Gastroesophageal sphincter (tissue), 4 donors: ENCODE data around the gene CYP4F2. TPM values are rescaled to one million over a fixed set of nuclear protein-coding genes. Genes with fewer than 3 reads are reported as not detected.
A peak's percentile ranks its signal among the peaks of the same experiment; 100 is the strongest.

Source experiments
- ATAC-seq: fragments of 150-250 bp; one replicate; pipeline ENCODE4 v1.9.1; 2016; ENCODE audit warnings: mild to moderate bottlenecking, moderate library complexity
- H3K27ac ChIP-seq, 4 donors: fragments of 200-600 bp; sonication (generic) in 3 of 4; 1 replicate in 3 of 4; 2 replicates in 1 of 4; pipeline ENCODE4 v1.5.1; 2016 to 2019
- H3K27me3 ChIP-seq: fragments of 200-600 bp; sonication (generic); one replicate; pipeline ENCODE4 v1.5.1; 2019
- H3K36me3 ChIP-seq, 2 donors: fragments of 200-600 bp; sonication (generic); one replicate each; pipeline ENCODE4 v1.5.1; 2019; ENCODE audit warnings: control low read depth in 1 of 2
- H3K4me1 ChIP-seq, 3 donors: fragments of 200-600 bp; sonication (generic); 1 replicate in 2 of 3; 2 replicates in 1 of 3; pipeline ENCODE4 v1.5.1; 2016 to 2019; ENCODE audit warnings: control low read depth in 2 of 3
- H3K4me3 ChIP-seq, 2 donors: fragments of 200-600 bp; sonication (generic); one replicate each; pipeline ENCODE4 v1.5.1; 2019; ENCODE audit warnings: mild to moderate bottlenecking in 1 of 2, moderate library complexity in 1 of 2
- H3K9me3 ChIP-seq, 3 donors: fragments of 200-600 bp; sonication (generic); one replicate each; pipeline ENCODE4 v1.5.1; 2017 to 2019; ENCODE audit warnings: control low read depth in 2 of 3
- CTCF ChIP-seq, 4 experiments: fragments of 200-600 bp in 2 of 4; fragments of 450-650 bp in 2 of 4; sonication (generic) in 1 of 4; IDR thresholded peaks; one replicate each; pipeline ENCODE4 v1.5.1; 2017 to 2019; ENCODE audit warnings: antibody characterized with exemption in 4 of 4, mild to moderate bottlenecking in 2 of 4, moderate library complexity in 2 of 4
- EP300 ChIP-seq: sonication (generic); formaldehyde crosslinking; IDR thresholded peaks from one replicate; pipeline ENCODE4 v1.6.1; 2017; ENCODE audit warnings: antibody characterized with exemption, mild to moderate bottlenecking
- POLR2A ChIP-seq, 2 donors: fragments of 450-650 bp; IDR thresholded peaks; one replicate each; pipeline ENCODE4 v1.6.1; 2017; ENCODE audit warnings: antibody characterized with exemption in 2 of 2, mild to moderate bottlenecking in 2 of 2, moderate library complexity in 1 of 2
- POLR2AphosphoS5 ChIP-seq: sonication (generic); formaldehyde crosslinking; IDR thresholded peaks from one replicate; pipeline ENCODE4 v1.6.1; 2017; ENCODE audit warnings: antibody characterized with exemption
- WGBS, 2 donors: methylation state at CpG; one replicate each; pipeline ENCODE4 v1.1.5; 2018; ENCODE audit warnings: low coverage in 1 of 2; 5-methylcytosine and 5-hydroxymethylcytosine counted together
- total RNA-seq, 4 donors: library from RNA; depleted of rRNA; stranded (reverse); fragments of >200 nt; gene quantifications; one replicate each; pipeline ENCODE4 v1.1.0, GENCODE V29; 2016

The CYP4F2 gene
- total RNA-seq, 4 donors from 2014 or later, result not detected

- no peak overlapping the region for H3K4me3 ChIP-seq
- peaks cover 55% of the 10 kb centered on the region for H3K27me3 ChIP-seq
- TF ChIP-seq CTCF (IDR thresholded peaks at IDR 0.05) (no peak), EP300 (no peak)
- H3K27ac ChIP-seq, result no peak overlapping the region
- no peak for ATAC-seq
- no peaks in the 10 kb centered on the region for H3K36me3 ChIP-seq
- H3K4me1 ChIP-seq, result no peaks in the 10 kb centered on the region
- no peaks in the 10 kb centered on the region for H3K9me3 ChIP-seq
- WGBS, 2 donors, result 30 to 64% methylated on average over 2 to 7 of the region's 9 CpGs
Measured at GRCh38 chr19:15869873-15870272, 28.0 kb downstream of the CYP4F2 start.

DNA sequence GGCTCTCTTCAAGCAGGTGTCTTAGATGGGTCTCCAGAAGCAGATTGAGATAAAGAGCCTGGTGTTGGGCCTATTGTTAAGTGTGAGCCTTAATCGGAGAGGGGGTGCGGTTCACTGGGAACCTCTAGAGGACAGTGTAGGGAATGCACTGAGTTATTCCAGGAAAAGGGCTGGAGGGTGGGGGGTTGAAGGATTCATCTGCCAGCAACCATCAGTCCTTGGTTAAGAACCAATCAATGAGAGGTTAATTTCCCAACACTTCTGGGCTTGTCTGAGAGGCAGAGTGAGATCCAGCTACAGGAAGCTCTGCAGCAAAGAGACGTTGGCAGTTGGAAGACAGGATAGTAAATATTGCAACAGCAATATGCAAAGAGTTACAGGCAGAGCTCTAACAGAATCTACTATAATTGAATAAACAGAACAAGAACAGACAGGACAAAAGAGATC, 28.7 kb downstream of the CYP4F2 start:
- no peaks in the 10 kb centered on the region for H3K36me3 ChIP-seq
- ATAC-seq, result peak; percentile 71
- no peaks in the 10 kb centered on the region for H3K9me3 ChIP-seq
- peaks cover 55% of the 10 kb centered on the region for H3K27me3 ChIP-seq
- 3 to 4% methylated on average over 3 of the region's 3 CpGs for whole genome bisulfite sequencing, 2 donors
- no peak overlapping the region for H3K27ac ChIP-seq
- TF ChIP-seq POLR2AphosphoS5 (no peak), CTCF (IDR thresholded peaks at IDR 0.05) (peak in 3 of 4 experiments; percentile 53 to 69 (median 64))
- no peak overlapping the region for H3K4me3 ChIP-seq
- no peaks in the 10 kb centered on the region for H3K4me1 ChIP-seq

DNA sequence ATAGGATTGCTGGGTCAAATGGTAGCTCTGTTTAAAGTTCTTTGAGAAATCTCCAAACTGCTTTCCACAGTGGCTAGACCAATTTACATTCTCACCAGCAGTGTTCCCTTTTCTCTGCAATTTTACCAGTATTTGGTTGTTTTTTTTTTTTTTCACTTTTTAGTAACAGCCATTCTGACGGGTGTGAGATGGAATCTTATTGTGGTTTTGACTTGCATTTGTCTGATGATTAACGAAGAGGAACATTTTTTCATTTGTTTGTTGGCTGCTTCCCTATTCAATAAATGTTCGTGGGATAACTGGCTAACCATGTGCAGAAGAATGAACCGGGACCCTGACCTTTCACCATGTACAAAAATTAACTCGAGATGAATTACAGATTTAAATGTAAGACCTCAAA, 31.2 kb downstream of the CYP4F2 start:
- TF ChIP-seq POLR2AphosphoS5 (no peak), POLR2A (IDR thresholded peaks at IDR 0.05) (no peak), CTCF (IDR thresholded peaks at IDR 0.05) (no peak), EP300 (no peak)
- H3K4me3 ChIP-seq, result no peak overlapping the region
- no peaks in the 10 kb centered on the region for H3K36me3 ChIP-seq
- H3K9me3 ChIP-seq, result no peaks in the 10 kb centered on the region
- peaks cover 50% of the 10 kb centered on the region for H3K27me3 ChIP-seq
- H3K27ac ChIP-seq, result no peak overlapping the region
- ATAC-seq, result no peak
- WGBS, 2 donors, result 47 to 63% methylated on average over 4 to 5 of the region's 5 CpGs
- H3K4me1 ChIP-seq, result no peaks in the 10 kb centered on the region

- no peak for TF ChIP-seq POLR2AphosphoS5
- peaks cover 51% of the 10 kb centered on the region for H3K27me3 ChIP-seq
- no peaks in the 10 kb centered on the region for H3K9me3 ChIP-seq
- H3K4me1 ChIP-seq, result no peaks in the 10 kb centered on the region
- ATAC-seq, result no peak
- no peak overlapping the region for H3K27ac ChIP-seq
- no peak overlapping the region for H3K4me3 ChIP-seq
- WGBS, 2 donors, result 48 to 79% methylated on average over 2 to 3 of the region's 5 CpGs
- H3K36me3 ChIP-seq, result no peaks in the 10 kb centered on the region
Measured at GRCh38 chr19:15864824-15865223, 33.0 kb downstream of the CYP4F2 start.

- Histone ChIP-seq H3K27me3 (peaks cover 46% of the 10 kb centered on the region), H3K36me3 (no peaks in the 10 kb centered on the region), H3K4me1 (no peaks in the 10 kb centered on the region), H3K27ac (no peak overlapping the region), H3K9me3 (no peaks in the 10 kb centered on the region), H3K4me3 (no peak overlapping the region)
- ATAC-seq, result no peak
- 61 to 67% methylated on average over 2 to 4 of the region's 8 CpGs for WGBS, 2 donors
- TF ChIP-seq POLR2AphosphoS5, result no peak
- no peak for TF ChIP-seq POLR2A (IDR thresholded peaks at IDR 0.05)
- TF ChIP-seq CTCF (IDR thresholded peaks at IDR 0.05), result no peak
- no peak for TF ChIP-seq EP300
Measured at GRCh38 chr19:15863272-15863671, 34.6 kb downstream of the CYP4F2 start.
